CD14-positive monocyte (primary cell): ENCODE results near the gene ALG14. TPM values are rescaled to one million over a fixed set of nuclear protein-coding genes. Genes with fewer than 3 reads are reported as not detected.

Experiments used
- DNase-seq, 3 donors: peaks; one replicate each; pipeline ENCODE4 v3.0.0-alpha.2; 2011 to 2022
- H2AFZ ChIP-seq: 2 replicates; pipeline ENCODE4 v1.6.0; 2012; ENCODE audit warnings: mild to moderate bottlenecking, low read depth, low read length, inconsistent platforms; ENCODE audit not compliant: insufficient read depth, poor library complexity, severe bottlenecking
- H3K27ac ChIP-seq, 2 donors: 1 replicate in 1 of 2; 2 replicates in 1 of 2; pipeline ENCODE4 v1.5.1; 2012 to 2013; ENCODE audit warnings: low read length in 2 of 2, control low read depth in 1 of 2, inconsistent platforms in 1 of 2, low read depth in 1 of 2, mild to moderate bottlenecking in 1 of 2
- H3K27me3 ChIP-seq, 2 donors: one replicate each; pipeline versions ENCODE4 v1.6.0 to v1.6.1; 2011 to 2013; ENCODE audit warnings: low read length in 2 of 2; ENCODE audit not compliant: control insufficient read depth in 2 of 2, insufficient read depth in 2 of 2
- H3K36me3 ChIP-seq, 2 donors: replicated peaks in 1 of 2; 1 replicate in 1 of 2; 2 replicates in 1 of 2; pipeline versions ENCODE4 v1.5.1 to v1.6.1; 2012 to 2013; ENCODE audit warnings: low read length in 2 of 2, control low read depth in 1 of 2, inconsistent platforms in 1 of 2, mild to moderate bottlenecking in 1 of 2; ENCODE audit not compliant: insufficient read depth in 2 of 2, control insufficient read depth in 1 of 2
- H3K4me1 ChIP-seq, 2 donors: 1 replicate in 1 of 2; 2 replicates in 1 of 2; pipeline versions ENCODE4 v1.5.1 to v1.6.1; 2012 to 2013; ENCODE audit warnings: low read length in 2 of 2, control low read depth in 1 of 2, inconsistent platforms in 1 of 2, mild to moderate bottlenecking in 1 of 2, moderate library complexity in 1 of 2; ENCODE audit not compliant: insufficient read depth in 2 of 2, control insufficient read depth in 1 of 2
- H3K4me2 ChIP-seq: replicated peaks from 2 replicates; pipeline ENCODE3; 2012; ENCODE audit warnings: low read length, moderate library complexity, mild to moderate bottlenecking; ENCODE audit not compliant: poor library complexity, severe bottlenecking; ENCODE audit errors: extremely low read depth
- H3K4me3 ChIP-seq, 3 experiments: fragments of 200-600 bp in 1 of 3; sonication (generic) in 1 of 3; replicated peaks in 1 of 3; 1 replicate in 2 of 3; 2 replicates in 1 of 3; pipeline ENCODE4 v1.5.1; 2011 to 2013; ENCODE audit warnings: low read length in 3 of 3, mild to moderate bottlenecking in 3 of 3, control low read depth in 2 of 3, low read depth in 2 of 3, inconsistent platforms in 1 of 3, moderate library complexity in 1 of 3
- H3K79me2 ChIP-seq: 2 replicates; pipeline ENCODE4 v1.6.0; 2012; ENCODE audit warnings: mild to moderate bottlenecking, control low read depth, inconsistent platforms, low read length, moderate library complexity; ENCODE audit not compliant: insufficient read depth
- H3K9ac ChIP-seq: 2 replicates; pipeline ENCODE4 v1.6.0; 2017; ENCODE audit warnings: low read length, mild to moderate bottlenecking; ENCODE audit not compliant: insufficient read depth, poor library complexity, severe bottlenecking
- H3K9me3 ChIP-seq, 2 donors: replicated peaks in 1 of 2; 1 replicate in 1 of 2; 2 replicates in 1 of 2; pipeline versions ENCODE4 v1.5.1 to v1.6.1; 2012 to 2013; ENCODE audit warnings: low read length in 2 of 2, control low read depth in 1 of 2; ENCODE audit not compliant: control insufficient read depth in 1 of 2, insufficient read depth in 1 of 2
- H4K20me1 ChIP-seq: 2 replicates; pipeline ENCODE4 v1.6.0; 2012; ENCODE audit warnings: mild to moderate bottlenecking, low read length, control low read depth, moderate library complexity; ENCODE audit not compliant: insufficient read depth
- H3K27ac Mint-ChIP-seq, 7 donors: one replicate each; pipeline ENCODE4 v1.8.0; 2020; ENCODE audit warnings: mild to moderate bottlenecking in 7 of 7, mixed read lengths in 7 of 7, moderate library complexity in 6 of 7, inconsistent platforms in 2 of 7
- H3K27me3 Mint-ChIP-seq, 3 donors: one replicate each; pipeline ENCODE4 v1.8.0; 2021 to 2022; ENCODE audit warnings: low read depth in 3 of 3, mild to moderate bottlenecking in 3 of 3, mixed read lengths in 3 of 3, moderate library complexity in 3 of 3, inconsistent platforms in 1 of 3
- H3K36me3 Mint-ChIP-seq, 2 donors: one replicate each; pipeline ENCODE4 v1.8.0; 2020; ENCODE audit warnings: mixed read lengths in 2 of 2, inconsistent platforms in 1 of 2, mild to moderate bottlenecking in 1 of 2
- H3K4me1 Mint-ChIP-seq: one replicate; pipeline ENCODE4 v1.8.0; 2020; ENCODE audit warnings: mild to moderate bottlenecking, mixed read lengths
- H3K4me3 Mint-ChIP-seq, 2 donors: one replicate each; pipeline ENCODE4 v1.8.0; 2020; ENCODE audit warnings: mild to moderate bottlenecking in 2 of 2, mixed read lengths in 2 of 2, moderate library complexity in 1 of 2
- H3K9me3 Mint-ChIP-seq, 7 donors: one replicate each; pipeline ENCODE4 v1.8.0; 2020 to 2022; ENCODE audit warnings: mixed read lengths in 7 of 7, mild to moderate bottlenecking in 6 of 7, moderate library complexity in 6 of 7, inconsistent platforms in 2 of 7
- CTCF ChIP-seq: fragments of 200-600 bp; IDR thresholded peaks from one replicate; pipeline ENCODE4 v1.8.0; 2022; ENCODE audit warnings: antibody characterized with exemption, mild to moderate bottlenecking
- WGBS: methylation state at CpG from one replicate; pipeline ENCODE4 v1.1.5; 2013; ENCODE audit warnings: missing lambda C conversion rate; ENCODE audit not compliant: insufficient coverage; 5-methylcytosine and 5-hydroxymethylcytosine counted together
- intact Hi-C, 2 donors: fragments of 100-400 bp; cut with micrococcal nuclease; formaldehyde crosslinking; loops; one replicate each; pipeline versions ENCODE4 v1.15.0 to v1.15.1; 2023
- polyA plus RNA-seq, 3 donors: library from polyadenylated mRNA; depleted of rRNA in 1 of 3; unstranded in 2 of 3; stranded (reverse) in 1 of 3; fragments of 300-500 nt in 2 of 3; fragments of >200 nt in 1 of 3; fragmentation: Illumina TruSeq in 2 of 3; gene quantifications; 1 replicate in 2 of 3; 2 replicates in 1 of 3; pipeline ENCODE4 v1.2.3, GENCODE V29; 2012 to 2021

Gene ALG14
- polyA plus RNA-seq, 3 donors = 0.27 to 5.5 (median 4.4) TPM

- H2AFZ ChIP-seq = no peak overlapping the region
- Mint-ChIP-seq H3K9me3 (peaks cover 0 to 6% (median 0%) of the 10 kb centered on the region in 7 donors), H3K27ac (no peak overlapping the region), H3K4me3 (no peak overlapping the region), H3K36me3 (peaks cover 0 to 3% of the 10 kb centered on the region in 2 donors), H3K4me1 (no peaks in the 10 kb centered on the region), H3K27me3 (peaks cover 0 to 2% (median 0%) of the 10 kb centered on the region in 3 donors)
- H3K4me2 ChIP-seq = no peak overlapping the region
- no peaks in the 10 kb centered on the region for H3K4me1 ChIP-seq
- no peak overlapping the region for H3K27ac ChIP-seq
- intact Hi-C loops = no loop called here
- WGBS = no CpG with 5 or more reads among the region's 3 CpGs
- H3K27me3 ChIP-seq = no peaks in the 10 kb centered on the region
- TF ChIP-seq CTCF = no peak
- no peak overlapping the region for H3K4me3 ChIP-seq
- no peaks in the 10 kb centered on the region for H4K20me1 ChIP-seq
- H3K9ac ChIP-seq = no peak overlapping the region
- H3K79me2 ChIP-seq = no peaks in the 10 kb centered on the region
- no peaks in the 10 kb centered on the region for H3K36me3 ChIP-seq
- no peak for DNase-seq
- no peaks in the 10 kb centered on the region for H3K9me3 ChIP-seq
Observed at GRCh38 chr1:95015076-95015475, 57.7 kb downstream of the ALG14 start.

- no peaks in the 10 kb centered on the region for H3K4me1 ChIP-seq
- H3K27me3 ChIP-seq = no peaks in the 10 kb centered on the region
- H3K9ac ChIP-seq = no peak overlapping the region
- no peak for TF ChIP-seq CTCF
- no peaks in the 10 kb centered on the region for H3K9me3 ChIP-seq
- Mint-ChIP-seq H3K4me3 (no peak overlapping the region), H3K27ac (no peak overlapping the region), H3K36me3 (peaks cover 0 to 3% of the 10 kb centered on the region in 2 donors), H3K4me1 (no peaks in the 10 kb centered on the region), H3K27me3 (peaks cover 0 to 2% (median 0%) of the 10 kb centered on the region in 3 donors), H3K9me3 (peaks cover 0 to 6% (median 0%) of the 10 kb centered on the region in 7 donors)
- no peaks in the 10 kb centered on the region for H4K20me1 ChIP-seq
- intact Hi-C loops = no loop called here
- H2AFZ ChIP-seq = no peak overlapping the region
- no CpG with 5 or more reads among the region's 2 CpGs for WGBS
- no peak overlapping the region for H3K4me3 ChIP-seq
- H3K36me3 ChIP-seq = no peaks in the 10 kb centered on the region
- DNase-seq = no peak
- H3K27ac ChIP-seq = no peak overlapping the region
- H3K4me2 ChIP-seq = no peak overlapping the region
- no peaks in the 10 kb centered on the region for H3K79me2 ChIP-seq
Observed at GRCh38 chr1:95013950-95014574, 58.7 kb downstream of the ALG14 start.
